NCI-H446 (cell line): Measurements from ENCODE around the gene ASB13.
"Not testable (repeated sequence)": the region's sequence is repeated elsewhere in the genome, so short reads cannot be mapped to it uniquely, and the experiment has no call there.

ENCODE experiments used
- DNase-seq, 2 experiments: peaks; one replicate each; lab custom pipeline; 2025; lab: John Stamatoyannopoulos, UW

Gene ASB13

GRCh38 chr10:5604961-5605360 lies 61.4 kb downstream of the ASB13 start:
- no peak for DNase-seq

DNA sequence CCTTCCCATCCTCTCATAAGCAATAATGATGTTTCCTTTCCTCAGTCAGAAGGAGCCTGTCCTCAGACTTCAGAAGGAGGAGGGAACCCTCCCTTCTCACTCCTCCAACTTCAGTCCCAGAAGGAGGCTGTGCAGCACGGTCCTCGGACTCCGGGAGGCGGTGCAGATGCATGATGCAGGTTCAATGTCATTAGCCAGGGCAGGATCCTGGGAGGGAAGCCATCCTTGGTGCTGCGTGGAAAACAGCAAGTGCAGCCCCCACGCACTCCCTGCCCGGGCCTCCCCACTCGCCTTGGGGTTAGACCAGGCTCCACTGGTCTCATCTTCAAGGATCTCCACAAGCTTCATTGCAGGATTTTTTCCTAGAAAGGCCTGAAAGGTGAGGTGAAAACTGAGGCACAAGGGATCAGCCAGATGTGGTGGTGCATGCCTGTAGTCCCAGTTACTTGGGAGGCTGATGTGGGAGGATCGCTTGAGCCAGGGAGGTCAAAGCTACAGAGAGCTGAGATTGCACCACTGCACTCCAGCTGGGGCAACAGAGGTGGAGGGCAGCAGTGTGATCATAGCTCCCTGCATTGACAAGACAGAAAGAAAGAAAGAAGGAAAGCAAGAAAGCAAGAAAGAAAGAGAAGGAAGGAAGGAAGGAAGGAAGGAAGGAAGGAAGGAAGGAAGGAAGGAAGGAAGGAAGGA lies 62.0 kb downstream of the ASB13 start:
- DNase-seq = no peak

- no peak for DNase-seq
Observed at GRCh38 chr10:5603848-5604170, 62.6 kb downstream of the ASB13 start.

DNA sequence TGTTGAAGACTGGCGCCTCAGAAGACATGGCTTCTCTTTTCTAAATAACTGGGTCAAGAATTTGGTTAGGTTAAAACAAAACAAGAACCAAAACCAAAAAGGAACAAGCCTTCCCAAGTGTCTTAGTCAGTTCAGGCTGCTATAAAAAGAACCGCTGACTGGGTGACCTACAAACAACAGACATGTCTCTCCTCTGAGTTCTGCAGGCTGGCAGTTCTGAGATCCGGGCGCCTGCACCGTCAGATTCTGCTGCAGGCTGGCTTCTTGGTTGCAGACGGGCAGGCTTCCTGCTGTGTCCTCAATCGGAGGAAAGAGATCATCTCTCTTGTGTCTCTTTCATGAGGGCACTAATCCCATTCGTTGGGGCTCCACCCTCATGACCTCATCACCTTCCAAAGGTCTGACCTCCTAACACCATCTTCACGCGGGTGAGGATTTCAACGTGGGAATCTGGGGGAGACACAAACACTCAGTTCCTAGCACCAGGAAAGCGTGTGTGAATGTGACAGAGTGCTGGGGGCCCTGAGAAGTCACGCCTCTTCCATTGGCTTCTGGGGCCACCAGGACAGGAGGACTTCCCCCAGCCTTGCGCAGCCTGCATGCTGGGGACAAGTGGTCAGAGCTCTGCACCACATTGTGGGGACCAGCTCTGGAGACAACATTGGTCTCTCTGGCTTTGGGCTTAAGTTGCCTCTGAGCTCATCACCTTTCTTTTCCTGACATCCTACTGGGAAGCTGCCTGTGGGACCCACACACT lies 63.1 kb downstream of the ASB13 start:
- no peak for DNase-seq

- no peak for DNase-seq
Observed at GRCh38 chr10:5601826-5602495, 64.4 kb downstream of the ASB13 start.

DNA sequence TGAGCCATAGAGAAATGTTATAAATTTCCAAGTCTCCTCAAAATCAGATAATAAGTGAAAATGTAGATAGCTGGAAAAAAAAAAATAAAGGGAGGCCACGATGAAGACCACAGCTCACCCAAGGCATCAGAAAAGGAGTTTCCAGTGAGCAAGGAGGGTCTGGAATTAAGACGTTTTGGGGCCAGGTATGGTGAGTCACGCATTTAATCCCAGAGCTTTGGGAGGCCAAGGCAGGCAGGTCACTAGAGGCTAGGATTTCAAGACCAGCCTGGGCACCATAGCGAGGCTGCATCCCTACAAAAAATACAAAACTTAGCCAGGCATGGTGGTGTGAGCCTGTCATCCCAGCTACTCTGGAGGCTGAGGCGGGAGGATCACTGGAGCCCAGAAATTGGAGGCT lies 65.5 kb downstream of the ASB13 start:
- no peak for DNase-seq

GRCh38 chr10:5599613-5600520 lies 66.5 kb downstream of the ASB13 start:
- DNase-seq = no peak

- DNase-seq = no peak
Observed at GRCh38 chr10:5598085-5598690, 68.2 kb downstream of the ASB13 start.

- no peak for DNase-seq
Observed at GRCh38 chr10:5596611-5597341, 69.6 kb downstream of the ASB13 start.

DNA sequence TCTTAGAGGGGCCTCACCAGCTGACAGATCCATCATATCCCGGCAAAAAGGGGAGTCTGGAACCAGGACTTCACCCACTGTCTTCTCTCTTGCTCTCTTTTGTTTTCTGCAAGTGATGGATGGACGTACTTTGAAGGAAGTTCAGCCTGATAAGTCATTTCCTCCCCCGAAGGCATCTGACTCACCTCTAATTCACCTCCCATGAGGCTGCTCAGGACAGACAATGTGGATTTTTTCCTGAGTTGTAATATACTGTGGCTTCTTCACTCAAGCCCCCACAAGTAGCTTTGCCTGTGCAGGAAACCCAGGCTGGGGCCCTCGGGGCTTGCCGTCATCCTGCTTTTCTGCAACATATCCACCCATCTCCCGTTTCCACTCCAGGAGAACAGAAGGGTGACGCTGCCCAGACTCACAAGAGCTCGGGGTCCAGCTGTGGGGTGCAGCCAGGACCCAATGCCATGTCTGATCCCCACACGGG lies 70.4 kb downstream of the ASB13 start:
- no peak for DNase-seq

DNA sequence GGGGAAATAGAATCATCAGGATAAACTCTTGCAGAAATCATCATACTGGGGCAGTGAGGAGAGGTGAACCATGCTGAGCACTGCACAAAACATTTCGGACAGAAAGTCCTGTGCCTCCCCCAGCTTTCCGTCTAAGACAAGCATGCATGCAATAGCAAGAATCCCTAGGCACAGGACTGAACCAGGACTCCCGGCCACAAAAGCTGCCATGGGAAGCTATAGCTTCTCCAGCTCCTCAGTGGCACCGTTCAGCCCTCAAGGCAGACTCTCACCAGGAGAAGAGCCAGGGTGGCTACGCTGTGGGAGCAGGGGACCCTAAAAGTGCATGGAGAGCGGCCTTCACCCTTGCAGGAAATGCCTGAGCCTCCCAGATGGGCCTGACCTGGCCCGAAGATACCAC lies 70.8 kb downstream of the ASB13 start:
- no peak for DNase-seq

GRCh38 chr10:5595095-5595494 lies 71.3 kb downstream of the ASB13 start:
- no peak for DNase-seq

DNA sequence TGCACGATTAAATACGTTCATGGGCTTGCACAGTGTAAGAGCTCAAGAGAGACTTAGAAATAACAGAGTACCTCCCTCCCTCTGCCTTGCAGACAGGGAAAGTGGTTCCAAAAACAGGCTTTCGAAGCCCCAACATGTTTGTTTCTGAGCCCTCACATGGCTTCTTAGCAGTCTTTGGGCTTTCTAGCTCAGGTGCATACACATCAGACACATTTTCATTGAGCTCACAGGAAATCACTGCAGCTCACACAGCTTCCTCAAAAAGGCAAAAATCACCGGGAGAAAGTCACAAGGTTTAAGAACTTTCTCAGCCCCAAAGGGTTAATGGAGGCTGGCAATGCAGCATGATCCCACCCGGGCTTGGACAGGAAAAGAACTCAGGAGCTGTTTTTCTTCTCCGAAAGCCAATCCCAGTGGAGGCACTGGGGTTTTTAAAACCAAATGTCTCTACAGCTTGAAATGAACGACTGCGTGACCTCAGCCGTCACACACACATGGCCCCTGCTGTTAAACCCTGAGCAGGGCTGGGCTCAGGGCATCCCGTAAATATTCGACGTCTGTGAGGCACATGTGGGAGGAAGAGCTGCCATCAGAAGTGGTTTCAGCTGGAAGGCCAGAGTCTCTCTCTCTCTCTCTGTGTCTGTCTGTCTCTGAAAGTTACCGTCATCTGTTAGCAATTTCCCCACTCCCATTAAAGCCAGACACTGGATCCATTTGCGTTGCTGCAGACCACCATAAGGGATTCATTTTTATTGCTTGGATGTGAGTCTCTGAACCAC lies 71.9 kb downstream of the ASB13 start:
- no peak for DNase-seq

DNA sequence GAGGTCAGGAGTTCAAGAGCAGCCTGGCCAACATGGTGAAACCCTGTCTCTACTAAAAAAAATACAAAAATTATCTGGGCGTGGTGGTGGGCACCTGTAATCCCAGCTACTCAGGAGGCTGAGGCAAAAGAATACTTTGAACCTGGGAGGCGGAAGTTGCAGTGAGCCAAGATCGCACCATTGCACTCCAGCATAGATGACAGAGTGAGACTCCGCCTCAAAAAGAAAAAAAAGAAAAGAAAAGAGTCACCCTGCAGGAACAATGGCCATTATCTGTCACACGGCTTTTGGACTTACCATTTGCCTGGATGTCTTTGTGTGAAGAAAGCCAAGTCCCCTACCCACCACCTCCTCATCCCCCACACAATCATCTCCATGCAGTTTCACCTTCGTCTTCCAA lies 73.0 kb downstream of the ASB13 start:
- DNase-seq = not testable (repeated sequence)

GRCh38 chr10:5592070-5592469 lies 74.3 kb downstream of the ASB13 start:
- no peak for DNase-seq

DNA sequence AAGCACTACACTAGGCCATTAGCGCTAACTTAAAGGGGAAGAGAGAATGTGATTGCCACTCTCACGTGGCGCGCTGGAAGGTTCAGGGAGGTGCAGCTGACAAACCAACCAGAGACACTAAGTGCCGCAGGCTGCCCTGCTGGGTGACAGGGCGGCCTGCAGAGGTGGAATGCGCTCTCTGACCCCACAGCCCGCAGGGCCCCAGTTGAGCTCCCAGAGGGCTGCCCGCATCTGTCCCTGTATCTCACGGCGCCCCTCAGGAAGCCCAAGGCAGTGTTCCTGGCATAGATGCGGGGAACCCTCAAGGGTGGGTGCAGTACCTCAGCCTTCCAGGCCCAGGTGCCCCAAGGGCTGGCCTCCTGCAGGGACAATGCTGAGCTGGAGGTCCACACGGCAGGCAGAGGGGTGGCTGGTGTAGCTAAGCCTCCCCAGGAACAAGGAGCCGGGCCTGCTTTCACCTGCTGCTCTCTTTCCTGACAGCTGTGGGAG lies 75.0 kb downstream of the ASB13 start:
- DNase-seq = no peak

DNA sequence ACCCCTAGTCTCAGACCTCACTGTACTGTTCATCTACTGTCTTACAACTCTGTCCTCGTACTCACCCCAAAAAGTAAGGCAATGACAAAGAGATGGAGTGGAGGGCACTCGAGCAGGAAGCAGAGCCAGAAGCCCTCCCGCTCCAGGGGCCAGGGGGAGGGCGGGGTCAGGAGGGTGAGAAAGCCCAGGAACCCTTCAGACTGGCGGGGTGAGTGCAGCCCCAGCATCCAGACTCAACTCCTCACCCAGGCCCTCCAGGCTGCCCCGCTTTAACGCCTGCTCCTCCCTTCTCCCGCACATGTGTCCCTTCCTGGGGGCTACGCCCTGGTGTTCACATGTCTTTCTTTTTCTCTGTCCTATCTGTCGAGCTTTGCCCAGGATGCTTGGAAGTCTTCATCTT lies 75.6 kb downstream of the ASB13 start:
- DNase-seq = no peak

DNA sequence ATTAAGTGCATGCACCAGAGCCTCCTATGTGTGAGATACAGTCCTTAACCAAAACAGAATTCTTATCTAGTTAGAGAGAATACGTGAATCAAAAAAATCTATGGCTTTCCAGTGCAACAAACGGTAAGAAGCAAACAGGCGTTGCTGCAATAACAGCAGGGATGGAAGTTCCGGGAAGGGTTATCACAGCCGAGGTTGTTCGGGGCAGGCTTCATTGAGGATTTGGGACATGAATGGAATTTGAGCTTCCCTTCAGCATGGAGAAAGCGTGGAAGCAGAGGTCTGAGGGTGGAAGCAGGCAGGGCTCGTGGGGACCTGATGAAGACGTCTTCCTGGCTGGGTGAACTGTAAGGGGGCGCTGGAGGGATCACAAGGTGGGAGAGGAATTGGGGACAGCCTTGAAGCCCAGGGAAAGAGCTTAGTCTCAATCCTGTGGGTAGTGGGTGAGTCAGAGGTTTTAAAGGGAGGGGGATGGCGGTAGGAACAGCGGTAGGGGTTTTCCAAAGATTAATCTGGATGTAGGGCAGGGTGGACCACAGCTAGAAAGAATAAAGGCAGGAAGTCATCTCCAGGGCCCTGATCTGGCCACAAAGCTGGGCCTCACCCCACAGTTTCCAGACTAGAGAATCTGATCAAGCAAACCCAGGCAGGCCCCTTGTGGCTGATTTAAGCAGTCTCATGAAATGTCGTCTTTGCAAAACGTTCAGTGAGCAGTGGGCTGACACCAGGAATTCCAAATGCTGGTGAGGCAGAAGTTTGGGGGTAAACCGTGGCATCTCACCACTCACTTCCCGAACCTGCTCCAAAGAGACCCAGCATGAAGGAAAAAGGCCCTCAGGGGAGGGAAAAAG lies 76.5 kb downstream of the ASB13 start:
- no peak for DNase-seq

DNA sequence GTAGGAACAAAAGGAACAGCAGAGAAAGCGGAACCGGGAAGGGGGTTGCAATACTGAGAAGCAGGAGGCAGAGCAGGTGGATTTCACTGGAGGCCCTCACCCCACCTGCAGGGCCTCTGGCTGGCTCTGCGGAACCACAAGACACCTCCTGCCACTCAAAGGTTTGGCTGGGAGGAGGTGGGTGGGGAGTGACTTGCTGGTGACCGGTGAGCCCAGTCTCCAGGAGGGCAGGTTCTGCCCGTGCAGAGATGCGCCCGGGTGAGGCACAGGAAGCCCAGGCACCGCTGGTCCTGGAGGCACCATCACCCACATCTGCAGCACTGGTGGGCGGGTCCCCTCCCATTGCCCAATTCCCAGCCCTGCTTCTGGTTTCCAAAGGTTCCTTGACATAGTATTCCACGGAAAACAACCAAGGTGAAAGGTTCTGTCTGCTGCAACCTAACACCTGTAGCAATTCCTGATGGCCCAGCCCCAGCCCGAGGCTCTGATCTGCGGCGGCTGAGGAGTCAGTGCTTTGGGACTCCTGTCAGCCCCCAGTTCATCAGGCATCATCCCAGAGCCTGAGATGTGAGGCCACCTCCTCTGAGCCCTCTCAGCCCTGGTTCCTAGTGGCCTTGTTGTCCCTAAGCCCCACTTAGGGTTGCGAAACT lies 77.3 kb downstream of the ASB13 start:
- DNase-seq = no peak
